ENCODE results near the gene KIAA2012.

KIAA2012 gene

GRCh38 chr2:202042444-202042843, 30.6 kb upstream of the KIAA2012 start:
- DNase-seq (ENCODE audit: low spot score), result no peak

- DNase-seq (ENCODE audit: low spot score), result no peak
These were observed 29.6 kb upstream of the KIAA2012 start for GRCh38 chr2:202043475-202043874.

- DNase-seq (ENCODE audit: low spot score), result no peak
These were observed 28.3 kb upstream of the KIAA2012 start for GRCh38 chr2:202044777-202045176.

- no peak for DNase-seq (ENCODE audit: low spot score)
These were observed 26.5 kb upstream of the KIAA2012 start for GRCh38 chr2:202046572-202046971.

- DNase-seq (ENCODE audit: low spot score), result no peak
These were observed 23.8 kb upstream of the KIAA2012 start for GRCh38 chr2:202049092-202049728.

- no peak for DNase-seq (ENCODE audit: low spot score)
These were observed 23.2 kb upstream of the KIAA2012 start for GRCh38 chr2:202049840-202050239.

- DNase-seq (ENCODE audit: low spot score), result no peak
These were observed 22.4 kb upstream of the KIAA2012 start for GRCh38 chr2:202050652-202051051.

GRCh38 chr2:202051499-202052161, 21.4 kb upstream of the KIAA2012 start:
- DNase-seq (ENCODE audit: low spot score), result no peak

- no peak for DNase-seq (ENCODE audit: low spot score)
These were observed 20.8 kb upstream of the KIAA2012 start for GRCh38 chr2:202052235-202052634.

GRCh38 chr2:202054679-202055078, 18.4 kb upstream of the KIAA2012 start:
- no peak for DNase-seq (ENCODE audit: low spot score)

GRCh38 chr2:202056611-202057010, 16.4 kb upstream of the KIAA2012 start:
- DNase-seq (ENCODE audit: low spot score), result no peak

GRCh38 chr2:202060218-202060617, 12.8 kb upstream of the KIAA2012 start:
- no peak for DNase-seq (ENCODE audit: low spot score)

- DNase-seq (ENCODE audit: low spot score), result no peak
These were observed 11.4 kb upstream of the KIAA2012 start for GRCh38 chr2:202061695-202062094.

- no peak for DNase-seq (ENCODE audit: low spot score)
These were observed 8.7 kb upstream of the KIAA2012 start for GRCh38 chr2:202064171-202064880.

GRCh38 chr2:202064881-202065230, 8.2 kb upstream of the KIAA2012 start:
- no peak for DNase-seq (ENCODE audit: low spot score)

GRCh38 chr2:202065876-202066275, 7.2 kb upstream of the KIAA2012 start:
- no peak for DNase-seq (ENCODE audit: low spot score)

- DNase-seq (ENCODE audit: low spot score), result no peak
These were observed 6.2 kb upstream of the KIAA2012 start for GRCh38 chr2:202066875-202067274.

GRCh38 chr2:202067589-202067988, 5.5 kb upstream of the KIAA2012 start:
- no peak for DNase-seq (ENCODE audit: low spot score)

GRCh38 chr2:202069170-202070067, 3.6 kb upstream of the KIAA2012 start:
- no peak for DNase-seq (ENCODE audit: low spot score)

GRCh38 chr2:202071107-202071506, 1.9 kb upstream of the KIAA2012 start:
- DNase-seq (ENCODE audit: low spot score), result no peak

- no peak for DNase-seq (ENCODE audit: low spot score)
These were observed 829 bp upstream of the KIAA2012 start for GRCh38 chr2:202072226-202072625.

- no peak for DNase-seq (ENCODE audit: low spot score)
These were observed 1.3 kb downstream of the KIAA2012 start for GRCh38 chr2:202074324-202074723.
